GM21367 (cell line): ENCODE results near the gene KLC4.

Source experiments
- ATAC-seq: cut with Tn5 transposase; IDR thresholded peaks from one replicate; pipeline ENCODE4 v1.9.1; 2021; ENCODE audit not compliant: unreplicated experiment

The KLC4 gene

DNA sequence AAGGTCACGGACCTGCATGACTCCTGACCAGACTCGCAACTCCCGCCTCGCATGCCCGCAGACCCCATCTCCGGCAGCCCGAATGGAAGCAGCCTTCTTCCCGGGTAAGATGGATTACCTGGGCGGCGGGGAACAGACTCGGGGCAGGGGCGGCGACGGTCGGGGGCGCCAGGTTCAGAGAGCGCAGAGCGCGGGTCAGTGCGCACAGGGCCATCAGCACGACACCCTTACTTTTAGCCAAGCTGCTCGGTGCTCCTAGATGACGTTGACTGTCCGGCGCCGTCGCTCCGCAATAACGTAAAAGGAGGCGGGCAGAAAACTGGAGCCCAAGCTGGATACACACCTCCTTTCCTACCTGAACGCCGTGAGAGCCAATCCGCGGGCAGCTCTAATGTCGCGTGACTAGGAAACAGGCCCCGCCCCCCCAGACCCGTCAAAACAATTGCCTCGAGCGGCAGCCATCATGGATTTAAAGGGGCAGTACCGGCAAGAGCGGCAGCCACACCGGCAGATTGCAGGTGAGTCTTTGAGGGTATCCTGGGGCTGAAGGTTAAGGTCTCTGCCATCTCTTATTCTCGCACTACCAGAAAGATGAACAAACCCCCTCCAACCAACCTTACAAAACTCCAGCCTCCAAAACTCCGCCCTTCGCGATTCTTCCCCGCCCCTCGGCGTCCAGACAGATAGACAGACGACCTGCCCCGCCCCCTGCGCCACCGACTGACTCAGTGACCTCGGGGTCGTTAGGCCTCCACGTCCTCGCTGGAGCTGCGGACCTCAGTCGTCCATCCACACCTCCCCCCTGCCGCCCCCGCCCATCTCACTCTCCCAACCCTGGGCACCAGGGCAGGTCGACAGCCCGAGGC is at the start of gene KLC4, which contains the start of gene MRPL2:
Gene KLC4 (plus strand): TSS at position 464 of the 866 bp plus-strand sequence. CDS start 1,705 bp downstream, outside the sequence.
Gene MRPL2 (minus strand): TSS at position 267 of the 866 bp plus-strand sequence. CDS start 53 bp downstream, at position 214.
- ATAC-seq = peak; percentile 82

DNA sequence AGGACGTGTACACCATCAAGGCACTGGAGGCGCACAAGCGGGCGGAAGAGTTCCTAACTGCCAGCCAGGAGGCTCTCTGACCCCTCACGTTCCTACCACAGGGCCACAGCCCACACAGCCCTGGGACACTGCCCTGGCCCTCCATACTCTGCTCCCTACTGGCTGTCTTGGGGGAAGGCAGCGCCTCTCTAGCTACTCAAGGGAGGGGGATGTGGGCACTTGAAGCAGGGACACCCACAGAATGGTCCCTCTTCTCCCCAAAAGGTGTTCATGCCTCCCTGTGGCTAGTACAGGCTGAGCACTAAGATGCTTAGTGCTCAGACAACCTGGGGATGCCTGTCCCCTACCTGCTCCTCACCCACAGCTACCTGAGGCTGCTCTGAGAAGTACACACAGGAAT is 48.2 kb upstream of the KLC4 start:
- ATAC-seq = no peak

- ATAC-seq = no peak
These were observed 47.1 kb upstream of the KLC4 start for GRCh38 chr6:43012364-43012763.

DNA sequence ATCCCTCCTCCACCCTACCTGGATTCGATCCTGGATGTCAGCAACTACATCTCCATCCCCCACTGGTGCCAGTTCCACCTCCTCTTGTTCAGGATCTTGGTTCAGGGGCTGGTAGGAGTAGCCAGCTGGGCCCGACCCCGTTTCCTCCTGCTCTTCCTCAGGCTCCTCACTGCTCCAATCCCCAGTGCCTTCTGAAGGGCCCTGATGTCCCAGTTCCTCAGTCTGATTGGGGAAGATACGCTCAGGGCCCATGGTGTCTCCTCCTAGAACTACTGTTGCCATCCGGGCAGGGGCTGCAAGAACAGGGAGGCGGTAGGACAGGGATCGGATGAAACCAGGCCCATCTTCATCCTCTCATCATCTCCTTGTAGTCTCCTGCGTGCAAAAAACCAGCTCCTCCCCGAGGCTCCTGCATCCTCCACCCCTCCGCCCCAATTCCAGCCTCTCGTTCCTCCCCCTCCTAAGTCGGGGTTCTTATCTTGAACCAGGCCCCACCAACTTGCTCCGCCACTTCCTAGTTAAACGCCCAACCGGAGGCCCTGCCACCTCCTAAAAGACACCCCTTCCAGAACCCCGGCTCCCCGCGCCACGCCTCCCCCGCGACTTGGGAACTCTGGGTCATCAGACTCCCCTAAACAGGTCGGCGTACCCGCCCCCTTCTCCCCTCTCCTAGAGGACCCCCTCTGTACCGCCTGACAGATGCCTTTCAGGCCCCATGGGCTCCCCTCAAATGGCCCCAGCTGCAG is 46.2 kb upstream of the KLC4 start:
- no peak for ATAC-seq

DNA sequence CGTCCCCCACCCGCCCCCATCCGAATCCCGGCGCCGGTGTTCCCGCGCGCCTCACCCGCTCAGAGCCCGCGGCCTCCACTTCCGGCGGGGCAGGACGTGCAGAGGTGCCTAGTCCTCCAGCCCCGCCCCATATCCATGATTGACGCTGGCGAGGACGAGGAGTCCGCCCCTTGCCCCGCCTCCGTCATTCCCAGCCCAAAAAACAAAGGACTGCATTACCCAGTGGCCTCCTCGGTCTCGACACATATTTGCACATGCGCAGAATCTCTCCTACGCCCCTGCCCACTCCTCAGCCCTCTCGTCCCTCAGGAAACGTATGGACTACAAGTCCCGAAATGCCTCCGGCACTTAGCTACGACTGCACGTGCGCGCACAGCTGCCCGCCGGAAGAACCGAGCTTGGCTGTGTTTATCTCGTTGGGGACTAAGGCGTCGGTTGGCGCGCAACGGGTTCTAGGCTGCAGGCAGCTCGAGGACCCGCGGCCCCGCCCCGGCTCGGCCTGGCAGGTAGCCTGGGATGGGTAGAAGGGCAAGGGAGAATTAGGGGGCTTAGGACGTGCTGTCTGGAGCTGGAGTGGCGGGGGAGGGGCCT is 45.5 kb upstream of the KLC4 start, which contains the start of the genes KLHDC3 and MEA1:
Gene KLHDC3 (plus strand): TSS at position 407 of the 591 bp plus-strand sequence. CDS start 2,944 bp downstream, outside the sequence.
Gene MEA1 (minus strand): TSS at position 104 of the 591 bp plus-strand sequence. CDS start 133 bp downstream, outside the sequence.
- ATAC-seq = peak; percentile 76

GRCh38 chr6:43014434-43014909 is 45.0 kb upstream of the KLC4 start:
- no peak for ATAC-seq

GRCh38 chr6:43016176-43016942 is 43.1 kb upstream of the KLC4 start:
- no peak for ATAC-seq

DNA sequence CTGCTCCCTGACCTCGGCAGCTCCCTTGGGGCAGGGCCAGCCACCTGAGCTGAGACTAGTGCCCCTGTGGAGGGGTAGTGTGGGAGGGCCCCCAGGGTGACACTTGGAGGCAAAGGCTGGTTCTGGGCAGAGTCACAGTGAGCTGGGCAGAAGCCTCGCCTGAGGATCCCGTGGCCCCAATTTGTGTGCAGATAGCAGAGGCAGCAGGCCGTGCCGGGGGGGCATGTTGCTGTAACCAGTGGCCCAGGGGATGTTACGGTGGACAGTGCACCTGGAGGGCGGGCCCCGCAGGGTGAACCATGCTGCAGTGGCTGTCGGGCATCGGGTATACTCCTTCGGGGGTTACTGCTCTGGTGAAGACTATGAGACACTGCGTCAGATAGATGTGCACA is 42.5 kb upstream of the KLC4 start:
- no peak for ATAC-seq

GRCh38 chr6:43019152-43019551 is 40.3 kb upstream of the KLC4 start:
- no peak for ATAC-seq

- ATAC-seq = no peak
These were observed 39.3 kb upstream of the KLC4 start for GRCh38 chr6:43020052-43020705.

GRCh38 chr6:43020847-43021246 is 38.6 kb upstream of the KLC4 start:
- no peak for ATAC-seq

DNA sequence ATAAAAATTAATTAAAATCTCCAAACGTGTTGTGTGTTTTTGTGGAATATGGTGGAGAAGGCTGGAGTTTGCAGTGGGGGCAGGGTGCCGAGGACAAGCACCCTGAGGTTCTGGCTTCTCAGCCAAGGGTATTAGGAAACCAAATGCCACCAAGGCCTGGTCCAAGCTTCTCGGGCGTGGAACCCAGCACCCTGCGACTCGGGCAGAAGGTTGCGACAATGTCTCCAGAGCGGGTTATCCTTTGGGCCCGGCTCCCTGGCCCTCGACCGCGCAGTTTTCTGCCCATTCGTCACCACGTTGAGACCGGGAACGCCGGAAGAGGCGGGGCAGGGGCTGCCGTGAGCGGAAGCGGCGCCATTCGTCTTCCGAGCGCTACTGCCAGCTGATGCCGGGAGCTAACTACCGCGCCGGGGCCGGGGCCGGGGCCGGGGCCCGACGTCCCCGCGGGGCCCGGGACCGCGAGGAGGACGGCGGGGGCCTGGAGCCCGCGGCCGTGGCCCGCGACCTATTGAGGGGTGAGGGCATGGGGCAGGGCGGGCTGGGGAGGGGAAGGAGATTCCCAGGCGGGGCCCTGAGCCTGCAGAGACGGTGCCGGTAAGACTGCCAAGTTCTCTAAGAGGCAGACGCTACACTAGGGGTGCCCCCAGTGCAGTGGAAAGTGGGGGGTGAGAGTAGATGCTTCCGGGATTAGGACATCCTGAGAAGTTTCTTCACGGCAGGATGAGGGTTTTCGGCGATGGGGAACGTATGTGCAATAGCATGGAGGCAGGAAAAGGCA is 38.0 kb upstream of the KLC4 start, which contains the start of gene RRP36:
Gene RRP36 (plus strand): TSS at position 354 of the 778 bp plus-strand sequence. CDS start 32 bp downstream, at position 386.
- ATAC-seq = peak; percentile 86

GRCh38 chr6:43024436-43024835 is 35.0 kb upstream of the KLC4 start:
- ATAC-seq = no peak

DNA sequence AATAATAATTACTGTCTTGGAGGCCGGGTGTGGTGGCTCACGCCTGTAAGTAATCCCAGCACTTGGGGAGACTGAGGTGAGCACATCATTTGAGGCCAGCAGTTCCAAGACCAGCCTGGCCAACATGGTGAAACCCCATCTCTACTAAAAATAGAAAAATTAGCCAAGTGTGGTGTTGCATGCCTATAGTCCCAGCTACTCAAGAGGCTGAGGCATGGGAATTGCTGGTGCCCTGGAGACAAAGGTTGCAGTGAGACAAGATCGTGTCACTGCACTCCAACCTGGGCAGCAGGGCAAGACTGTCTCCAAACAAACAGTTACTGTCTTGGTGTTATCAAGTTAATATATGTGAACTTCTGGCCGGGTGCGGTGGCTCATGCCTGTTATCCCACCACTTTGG is 33.1 kb upstream of the KLC4 start:
- no peak for ATAC-seq

- no peak for ATAC-seq
These were observed 30.3 kb upstream of the KLC4 start for GRCh38 chr6:43029120-43029519.

DNA sequence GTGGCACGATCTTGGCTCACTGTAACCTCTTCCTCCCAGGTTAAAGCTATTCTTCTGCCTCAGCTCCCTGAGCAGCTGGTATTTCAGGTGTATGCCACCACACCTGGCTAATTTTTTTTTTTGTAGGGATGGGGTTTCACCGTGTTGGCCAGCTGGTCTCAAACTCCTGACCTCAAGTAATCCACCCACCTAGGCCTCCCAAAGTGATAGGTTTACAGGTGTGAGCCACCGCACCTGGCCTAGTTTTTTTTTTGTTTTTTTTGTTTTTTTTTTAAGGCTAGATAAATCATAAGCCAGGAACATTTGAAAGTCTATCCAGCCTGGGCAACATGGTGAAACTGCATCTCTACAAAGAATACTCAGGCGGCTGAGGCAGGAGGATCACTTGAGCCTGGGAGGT is 27.1 kb upstream of the KLC4 start:
- no peak for ATAC-seq

DNA sequence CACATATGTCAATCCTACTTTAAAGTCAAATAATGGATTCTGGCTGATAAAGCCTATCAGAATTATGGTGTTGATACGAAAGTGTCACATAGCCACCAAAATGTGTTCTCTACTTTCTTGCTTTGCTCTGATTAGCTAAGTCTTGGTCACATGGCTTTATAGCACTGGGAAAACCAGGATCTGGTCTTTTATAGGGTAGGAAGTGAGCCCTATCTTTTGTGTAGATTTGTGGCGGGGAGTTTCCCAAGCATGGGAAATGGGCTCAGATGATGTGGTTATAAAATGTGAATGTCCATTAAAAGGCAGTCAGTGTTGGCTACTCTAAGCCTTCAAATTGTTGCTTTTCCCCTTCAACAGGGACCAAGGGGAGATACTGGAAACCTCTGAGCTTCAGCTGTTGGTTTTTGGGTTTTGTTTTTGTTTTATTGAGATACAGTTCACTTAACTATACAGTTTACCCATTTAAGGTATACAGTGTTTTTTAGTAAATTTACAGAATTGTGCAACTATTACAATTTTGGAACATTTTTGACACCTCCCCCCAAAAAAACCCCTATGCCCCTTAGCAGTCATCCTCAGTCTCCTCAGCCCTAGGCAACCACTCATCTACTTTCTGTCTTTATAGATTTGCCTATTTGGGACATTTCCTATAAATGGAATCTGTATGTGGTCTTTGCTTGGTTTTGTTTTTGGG is 25.8 kb upstream of the KLC4 start:
- ATAC-seq = no peak

GRCh38 chr6:43034190-43034525 is 25.3 kb upstream of the KLC4 start:
- no peak for ATAC-seq
